GM18858 (cell line): ENCODE measurements around the gene CROCC2.

Experiments used
- ATAC-seq: cut with Tn5 transposase; IDR thresholded peaks from one replicate; pipeline ENCODE4 v1.9.1; 2021; ENCODE audit not compliant: unreplicated experiment

Gene CROCC2

DNA sequence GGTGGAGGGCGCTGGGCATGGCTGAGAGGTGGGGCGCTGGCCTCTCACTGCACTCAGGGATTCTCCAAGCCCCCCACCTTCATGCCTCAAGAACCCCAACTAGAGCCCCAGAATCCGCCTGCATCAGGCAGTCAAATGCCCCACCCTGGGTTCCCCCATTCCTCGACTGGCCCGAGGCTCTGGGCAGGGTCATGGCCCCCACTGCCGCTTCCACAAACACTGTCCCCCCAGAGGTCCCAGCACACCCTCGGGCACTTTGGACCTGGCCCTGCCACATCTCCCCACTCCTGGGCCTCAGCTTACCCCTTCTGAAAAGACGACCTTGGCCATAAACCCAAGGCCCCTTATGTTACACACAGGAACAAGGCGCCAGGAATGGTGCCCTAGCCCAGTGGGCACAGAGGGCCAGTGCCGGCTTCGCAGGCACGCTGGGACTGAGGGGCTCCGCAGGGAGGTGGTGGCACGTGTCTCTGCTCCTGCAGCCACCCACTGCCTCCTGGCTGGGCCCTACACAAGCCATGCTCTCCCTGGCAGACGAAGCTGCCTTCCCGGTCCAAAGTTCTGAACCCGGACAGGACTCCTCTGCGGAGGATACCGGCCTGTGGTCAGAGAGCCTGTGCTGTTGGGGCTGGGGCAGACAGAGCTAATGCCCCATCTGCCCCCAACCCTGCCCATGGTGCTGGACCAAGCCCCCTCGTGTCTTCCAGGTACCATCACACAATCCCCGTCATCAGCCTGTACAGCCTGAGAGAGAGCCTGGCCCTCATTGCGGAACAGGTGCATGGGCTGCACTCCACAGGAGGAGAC lies 30.7 kb upstream of the CROCC2 start:
- ATAC-seq: no peak

DNA sequence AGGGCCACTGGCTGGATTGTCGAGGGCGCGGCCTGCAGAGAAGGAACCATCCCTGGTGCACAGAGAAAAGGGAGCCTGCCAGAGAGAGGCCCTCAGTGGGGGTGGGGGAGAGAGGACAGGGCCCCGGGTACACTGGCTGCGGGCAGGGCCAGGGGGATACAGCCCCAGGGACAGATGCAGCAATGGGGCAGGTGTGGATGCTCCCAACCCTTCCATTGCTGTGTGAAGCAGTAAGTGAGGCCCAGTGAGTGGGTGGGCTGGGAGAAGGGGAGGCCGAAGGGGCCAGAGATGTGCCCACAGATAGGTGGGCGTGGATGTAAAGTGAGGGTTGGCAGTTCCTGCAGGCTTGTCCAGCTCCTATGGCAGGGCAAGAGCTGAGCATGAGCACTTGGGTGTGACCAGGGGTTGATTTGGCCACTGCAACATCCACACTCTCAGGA lies 30.1 kb upstream of the CROCC2 start:
- ATAC-seq: no peak

DNA sequence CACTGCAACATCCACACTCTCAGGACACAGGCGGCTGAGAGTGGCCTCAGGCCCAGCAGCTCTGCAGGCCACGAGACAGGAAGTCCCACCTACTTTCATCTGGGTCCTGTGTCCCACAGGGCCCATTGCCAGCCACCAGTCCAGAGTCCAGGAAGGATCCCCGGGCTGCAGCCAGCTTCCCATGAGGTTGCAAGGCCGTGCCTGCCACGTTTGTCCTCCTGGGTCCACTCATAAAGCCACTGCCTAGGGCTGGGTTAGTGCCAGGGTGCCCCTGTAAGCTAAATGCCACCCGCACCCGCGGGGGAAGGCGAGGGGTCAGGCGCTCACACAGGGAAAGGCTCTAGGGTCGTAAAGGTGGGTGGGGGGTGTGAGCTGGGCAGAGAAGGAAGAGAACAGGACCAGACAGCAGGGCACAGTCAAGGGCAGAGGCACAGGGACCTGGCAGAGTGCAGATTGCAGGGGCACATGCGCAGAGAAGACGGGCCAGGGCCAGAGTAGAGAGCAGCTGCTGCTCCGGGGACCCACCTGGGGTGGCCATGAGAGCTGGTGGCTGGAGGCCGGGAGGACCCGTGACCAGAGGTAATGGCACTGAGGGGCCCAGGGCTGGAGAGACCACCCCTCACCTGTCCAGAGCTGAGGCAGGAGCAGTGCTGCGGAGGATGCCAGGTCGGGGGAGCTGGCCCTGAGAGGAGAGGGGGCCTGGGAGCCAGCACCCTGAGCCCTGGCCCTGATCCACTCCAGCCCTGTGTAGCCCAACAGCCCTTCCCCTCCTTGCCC lies 29.5 kb upstream of the CROCC2 start:
- no peak for ATAC-seq

DNA sequence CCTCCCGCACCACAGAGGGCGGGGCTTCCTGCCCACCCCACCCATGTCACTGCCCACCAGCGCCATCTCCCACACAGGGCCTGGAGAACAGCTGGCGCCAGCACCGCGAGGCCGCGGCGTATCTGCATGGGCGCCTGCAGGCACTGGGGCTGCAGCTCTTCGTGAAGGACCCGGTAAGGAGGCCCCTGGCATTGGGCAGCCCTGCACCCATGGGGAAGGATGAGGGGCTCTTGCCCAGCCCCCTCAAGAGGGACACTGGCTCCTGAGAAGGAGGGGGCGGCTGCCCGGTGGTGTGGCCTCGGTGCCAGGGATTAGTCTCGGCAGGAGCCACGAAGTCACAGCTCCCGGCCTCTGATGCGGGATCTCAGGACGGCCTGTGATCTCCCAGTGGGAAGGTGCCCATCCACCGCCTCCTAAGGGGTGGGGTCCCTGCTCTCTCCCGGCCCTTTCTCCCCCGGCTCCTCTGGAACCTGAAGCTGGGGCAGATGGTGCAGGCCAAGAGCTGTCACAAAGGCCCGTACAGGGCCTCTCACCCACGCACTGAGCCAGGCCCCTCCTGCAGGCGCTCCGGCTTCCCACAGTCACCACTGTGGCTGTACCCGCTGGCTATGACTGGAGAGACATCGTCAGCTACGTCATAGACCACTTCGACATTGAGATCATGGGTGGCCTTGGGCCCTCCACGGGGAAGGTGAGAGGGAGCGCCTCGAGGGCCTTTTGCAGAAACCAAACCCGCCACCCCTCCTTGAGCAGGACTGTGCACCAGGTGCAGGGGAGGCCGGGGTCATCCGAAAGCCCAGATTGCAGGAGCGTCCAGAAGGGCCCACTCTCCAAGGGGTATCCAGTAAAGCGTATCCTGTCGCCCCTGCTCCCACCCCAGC lies 28.4 kb upstream of the CROCC2 start:
- no peak for ATAC-seq

DNA sequence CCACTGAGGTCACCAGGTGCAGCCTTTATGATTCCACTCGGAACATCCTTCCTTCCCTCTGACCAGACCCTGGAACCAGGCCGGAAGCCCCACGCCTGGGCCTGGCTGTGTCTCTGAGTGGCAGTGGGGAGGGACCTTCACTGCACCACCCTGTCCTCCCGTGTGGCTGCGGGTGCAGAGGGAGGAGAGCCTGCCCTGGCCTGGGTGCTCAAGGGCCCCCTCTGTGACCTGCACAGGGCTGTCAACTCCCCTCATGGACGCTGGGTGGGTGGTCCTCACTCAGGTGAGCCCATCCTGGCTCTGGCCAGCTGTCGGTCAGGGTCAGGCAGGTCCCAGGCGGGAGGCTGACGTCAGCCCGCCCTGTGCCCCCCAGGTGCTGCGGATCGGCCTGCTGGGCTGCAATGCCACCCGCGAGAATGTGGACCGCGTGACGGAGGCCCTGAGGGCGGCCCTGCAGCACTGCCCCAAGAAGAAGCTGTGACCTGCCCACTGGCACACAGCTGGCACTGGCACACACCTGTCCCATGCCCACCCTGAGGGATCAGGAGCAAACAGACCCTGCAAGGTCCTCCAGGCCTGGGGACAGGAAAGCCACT lies 27.7 kb upstream of the CROCC2 start:
- no peak for ATAC-seq

DNA sequence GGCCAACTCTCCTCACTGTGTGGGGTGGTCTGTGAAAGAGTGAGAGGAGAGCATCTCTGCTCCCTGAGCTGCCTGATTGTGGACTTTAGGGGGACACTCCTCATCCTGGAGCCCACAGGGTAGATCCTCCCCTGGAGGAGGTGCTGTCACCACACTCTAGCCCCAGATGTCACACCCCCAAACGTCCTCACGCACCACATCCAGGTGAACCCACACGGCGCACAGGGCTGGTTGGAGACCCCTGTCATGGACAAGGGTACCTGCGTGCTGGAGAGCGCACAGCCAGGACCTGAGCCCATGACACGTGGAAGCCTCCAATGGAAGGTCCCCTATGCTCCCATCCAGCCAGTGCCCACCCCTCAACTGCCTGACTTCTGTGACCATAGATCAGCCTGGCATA lies 27.0 kb upstream of the CROCC2 start:
- ATAC-seq: no peak

DNA sequence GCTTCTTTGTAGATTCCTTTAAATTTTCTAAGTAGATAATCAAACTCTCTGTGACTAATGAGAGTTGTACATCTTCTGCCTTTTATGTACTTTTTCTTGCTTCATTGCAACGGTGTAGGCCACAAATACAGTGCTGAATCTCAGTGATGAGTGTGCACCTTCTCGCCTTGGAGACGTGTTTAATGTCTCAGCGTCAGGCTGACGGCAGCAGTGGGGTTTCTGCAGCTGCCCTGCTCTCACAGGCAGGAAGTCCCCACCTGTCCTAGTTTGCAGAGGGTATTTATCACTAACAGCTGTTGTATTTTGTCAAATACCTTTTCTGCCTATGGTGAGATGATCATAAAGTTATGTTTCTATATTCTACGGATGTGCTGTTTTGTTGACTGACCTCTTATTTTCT lies 24.2 kb upstream of the CROCC2 start:
- ATAC-seq: no peak

DNA sequence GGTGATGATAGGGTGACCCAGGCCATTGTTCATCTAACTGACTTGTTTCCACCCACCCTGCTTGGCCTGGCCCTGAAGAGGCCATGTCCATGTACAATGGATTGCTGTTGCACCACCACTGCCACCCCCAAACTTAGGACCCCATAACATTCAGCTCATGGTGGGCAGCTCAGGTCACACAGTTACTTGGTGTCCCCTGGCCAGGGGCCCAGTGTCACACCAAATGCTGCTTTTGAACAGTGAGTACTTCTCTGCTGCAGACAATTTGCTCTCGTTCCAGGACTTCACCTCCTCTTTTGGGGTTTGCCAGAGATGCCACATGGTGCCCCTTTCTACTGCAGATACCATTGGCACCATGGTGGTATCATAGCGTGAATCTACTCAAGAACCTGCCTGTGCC lies 21.9 kb upstream of the CROCC2 start:
- ATAC-seq: no peak

DNA sequence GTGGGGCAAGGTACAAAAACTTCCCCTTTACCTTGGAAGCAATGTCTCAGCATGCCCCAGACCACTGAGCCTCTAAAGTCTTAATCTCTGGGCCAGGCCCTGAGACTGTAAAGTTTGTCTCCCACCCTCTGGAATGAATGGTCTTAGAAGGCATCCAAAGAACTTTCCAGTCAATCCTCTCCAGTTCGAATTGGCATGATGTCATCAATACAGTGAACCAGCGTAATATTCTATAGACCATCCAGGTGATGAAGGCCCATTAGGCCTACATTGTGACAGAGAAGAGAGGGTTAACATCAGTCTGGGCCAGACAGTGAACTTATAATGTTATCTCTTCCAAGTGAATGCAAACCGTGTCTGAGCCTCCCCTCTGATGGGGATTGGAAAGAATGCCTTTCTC lies 21.4 kb upstream of the CROCC2 start:
- no peak for ATAC-seq

DNA sequence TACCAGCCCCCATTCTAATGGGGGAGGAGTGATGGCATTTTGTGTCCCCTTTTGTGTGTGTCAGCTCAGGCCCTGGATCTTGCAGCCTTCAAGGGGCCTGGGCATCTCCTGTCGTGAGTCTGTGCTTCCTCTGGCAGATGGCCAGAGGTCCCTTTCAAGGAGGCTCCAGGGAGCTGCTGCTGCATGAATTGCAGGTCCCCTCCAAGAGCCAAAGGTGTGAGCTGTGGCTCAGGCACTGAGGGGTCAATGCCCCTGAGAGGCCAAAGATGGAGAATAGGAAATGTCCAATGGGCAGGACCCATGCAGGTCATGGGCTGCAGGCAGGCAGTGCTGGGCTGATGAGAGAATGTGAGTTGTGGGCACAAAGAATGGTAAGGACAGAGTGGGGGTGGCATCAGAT lies 20.6 kb upstream of the CROCC2 start:
- no peak for ATAC-seq

DNA sequence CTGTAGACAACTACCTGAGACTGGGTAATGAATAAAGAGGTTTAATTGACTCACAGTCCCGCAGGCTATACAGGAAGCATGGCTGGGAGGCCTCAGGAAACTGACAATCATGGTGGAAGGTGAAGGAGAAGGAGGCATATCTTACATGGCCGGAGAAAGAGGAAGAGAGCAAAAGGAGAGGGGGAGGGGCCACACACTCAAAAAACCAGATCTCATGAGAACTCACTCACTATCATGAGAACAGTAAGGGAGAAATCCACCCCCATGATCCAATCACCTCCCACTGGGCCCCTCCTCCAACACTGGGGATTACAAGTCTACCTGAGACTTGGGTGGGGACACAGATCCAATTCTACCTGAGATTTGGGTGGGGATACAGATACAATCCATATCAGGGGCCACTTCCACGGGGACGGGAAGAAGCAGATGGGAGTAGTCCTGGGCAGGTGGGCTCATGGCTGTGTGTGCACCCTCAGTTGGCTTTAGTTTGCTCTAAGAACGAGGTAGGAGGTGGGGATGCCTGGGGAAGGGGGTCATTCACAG lies 20.0 kb upstream of the CROCC2 start:
- ATAC-seq: no peak

DNA sequence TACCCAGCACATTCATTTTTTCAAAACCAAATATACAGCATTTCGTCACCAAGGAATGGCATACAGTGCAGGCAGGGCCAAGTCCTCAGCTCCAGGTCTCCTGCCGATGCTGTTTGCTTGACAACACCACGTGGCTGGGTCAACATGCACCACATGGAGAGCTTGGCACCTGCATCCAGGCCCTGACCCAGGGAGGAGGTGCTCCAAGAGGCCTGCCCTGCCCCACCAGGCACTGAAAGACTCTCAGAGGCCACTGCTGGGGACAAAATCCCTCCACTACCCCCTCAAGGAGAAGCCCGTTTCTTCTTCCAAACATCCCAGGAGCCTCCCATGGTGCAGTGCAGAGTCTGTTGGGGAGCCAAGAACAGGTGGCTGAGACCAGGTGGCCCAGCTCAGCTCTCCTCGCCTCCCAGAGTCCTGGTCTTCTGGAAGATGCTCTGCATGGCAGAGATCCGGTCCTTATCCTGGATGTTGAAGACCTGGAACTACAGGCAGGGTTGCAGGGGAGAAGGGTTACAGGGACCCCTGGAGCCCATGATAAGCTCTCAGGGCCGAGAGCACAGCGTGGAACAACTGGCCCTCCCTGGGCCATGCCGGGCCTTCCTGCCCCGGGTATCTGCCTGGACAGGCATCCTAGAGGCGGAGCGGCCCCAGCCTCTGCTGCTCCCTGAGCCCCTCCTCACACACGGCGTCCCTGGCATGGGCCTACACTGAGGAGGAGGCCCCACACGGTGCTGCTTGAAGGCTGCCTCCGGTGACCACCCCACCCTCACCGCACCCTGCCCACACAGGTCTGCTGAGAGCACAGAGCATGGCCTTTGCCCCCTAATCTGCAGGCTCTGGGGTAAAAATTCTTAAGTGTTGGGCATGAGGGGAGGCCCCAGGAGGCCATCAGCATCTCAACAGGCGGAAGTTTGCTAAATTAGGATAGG lies 19.2 kb upstream of the CROCC2 start:
- ATAC-seq: no peak

DNA sequence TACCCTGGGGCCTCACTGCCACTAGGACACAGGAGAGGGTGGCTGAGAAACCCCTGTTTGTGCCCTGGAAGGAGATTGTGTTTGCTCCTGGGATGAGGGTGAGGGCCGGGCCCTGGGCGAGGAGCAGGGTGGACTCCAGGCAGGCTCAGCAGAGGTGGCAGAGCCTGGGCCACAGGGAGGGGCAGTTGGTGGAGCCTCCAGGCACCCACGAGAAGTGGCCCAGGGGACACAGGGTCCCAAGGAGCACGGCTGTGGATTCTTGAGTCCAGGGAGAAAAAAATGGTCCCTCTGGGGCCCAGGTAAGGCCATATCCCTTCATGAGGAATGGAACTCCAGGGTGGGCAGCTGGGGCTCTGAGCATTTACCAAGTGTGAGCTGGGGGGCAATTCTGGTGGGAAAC lies 18.5 kb upstream of the CROCC2 start:
- ATAC-seq: no peak

DNA sequence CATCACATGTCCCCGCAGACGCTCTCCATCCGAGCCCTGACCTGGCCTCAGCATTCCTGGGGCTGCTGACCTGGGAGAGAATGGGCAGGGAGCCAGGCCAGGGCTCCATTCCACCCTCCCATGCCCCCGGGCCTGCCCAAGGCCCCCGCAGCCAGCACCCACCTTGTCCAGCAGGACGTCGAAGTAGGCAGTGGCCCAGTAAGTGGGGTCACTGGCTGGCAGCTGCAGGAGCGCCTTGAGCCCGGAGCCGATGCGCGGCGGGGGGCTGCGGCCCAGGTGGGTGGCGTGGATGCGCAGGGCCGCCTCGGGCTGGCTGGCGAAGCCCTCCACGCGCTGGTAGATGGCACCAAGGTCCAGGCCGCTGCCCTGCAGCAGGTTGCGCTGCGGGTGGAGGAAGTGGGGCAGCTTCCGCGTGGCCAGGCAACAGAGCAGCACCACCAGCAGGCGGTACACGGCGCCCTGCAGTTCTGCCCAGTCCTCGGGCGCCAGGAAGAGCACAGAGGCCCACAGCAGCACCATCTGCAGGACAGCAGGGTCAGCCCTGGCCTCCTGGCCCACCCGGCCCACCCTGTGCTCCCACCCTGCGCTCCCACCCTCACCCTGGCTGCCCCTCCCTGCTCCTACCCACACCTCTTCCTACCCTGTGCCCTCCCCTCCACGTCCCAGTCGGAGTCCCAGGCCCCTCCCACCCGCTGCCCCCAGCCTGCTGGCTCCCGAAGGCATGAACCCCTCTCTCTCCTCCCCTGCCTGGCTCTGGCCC lies 17.8 kb upstream of the CROCC2 start:
- no peak for ATAC-seq

DNA sequence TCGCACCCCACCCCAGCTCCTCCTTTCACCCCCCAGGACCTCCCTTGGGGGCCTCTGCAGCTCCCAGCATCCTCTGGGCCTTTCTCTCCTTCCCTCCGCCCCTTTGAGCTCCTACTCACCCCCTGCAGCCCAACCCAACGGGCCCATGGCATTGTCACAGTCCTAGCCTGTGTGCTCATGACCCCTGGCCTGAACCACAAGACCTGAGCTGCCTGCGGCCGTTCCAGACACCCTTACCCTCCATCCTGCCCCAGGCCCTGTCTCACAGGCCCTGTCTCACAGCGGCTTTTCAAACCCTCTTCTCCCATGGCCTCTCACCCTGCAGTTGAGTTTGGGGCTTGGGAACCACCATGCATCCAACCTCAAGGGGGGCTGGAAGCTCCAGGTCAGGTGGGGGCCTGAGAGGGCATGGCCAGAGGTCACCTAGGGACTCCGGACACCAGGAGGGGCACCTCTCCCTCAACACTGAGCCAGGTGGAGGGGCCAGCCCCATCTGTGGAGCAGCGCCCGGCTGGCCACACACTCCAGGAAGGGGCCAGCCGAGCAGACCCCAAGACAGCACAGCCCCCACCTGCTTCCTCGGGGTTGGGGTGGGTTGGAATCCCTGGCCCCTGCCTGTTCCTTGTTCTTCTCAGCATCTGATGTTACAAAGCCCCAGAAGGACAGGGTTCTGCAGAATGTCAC lies 17.1 kb upstream of the CROCC2 start:
- no peak for ATAC-seq

DNA sequence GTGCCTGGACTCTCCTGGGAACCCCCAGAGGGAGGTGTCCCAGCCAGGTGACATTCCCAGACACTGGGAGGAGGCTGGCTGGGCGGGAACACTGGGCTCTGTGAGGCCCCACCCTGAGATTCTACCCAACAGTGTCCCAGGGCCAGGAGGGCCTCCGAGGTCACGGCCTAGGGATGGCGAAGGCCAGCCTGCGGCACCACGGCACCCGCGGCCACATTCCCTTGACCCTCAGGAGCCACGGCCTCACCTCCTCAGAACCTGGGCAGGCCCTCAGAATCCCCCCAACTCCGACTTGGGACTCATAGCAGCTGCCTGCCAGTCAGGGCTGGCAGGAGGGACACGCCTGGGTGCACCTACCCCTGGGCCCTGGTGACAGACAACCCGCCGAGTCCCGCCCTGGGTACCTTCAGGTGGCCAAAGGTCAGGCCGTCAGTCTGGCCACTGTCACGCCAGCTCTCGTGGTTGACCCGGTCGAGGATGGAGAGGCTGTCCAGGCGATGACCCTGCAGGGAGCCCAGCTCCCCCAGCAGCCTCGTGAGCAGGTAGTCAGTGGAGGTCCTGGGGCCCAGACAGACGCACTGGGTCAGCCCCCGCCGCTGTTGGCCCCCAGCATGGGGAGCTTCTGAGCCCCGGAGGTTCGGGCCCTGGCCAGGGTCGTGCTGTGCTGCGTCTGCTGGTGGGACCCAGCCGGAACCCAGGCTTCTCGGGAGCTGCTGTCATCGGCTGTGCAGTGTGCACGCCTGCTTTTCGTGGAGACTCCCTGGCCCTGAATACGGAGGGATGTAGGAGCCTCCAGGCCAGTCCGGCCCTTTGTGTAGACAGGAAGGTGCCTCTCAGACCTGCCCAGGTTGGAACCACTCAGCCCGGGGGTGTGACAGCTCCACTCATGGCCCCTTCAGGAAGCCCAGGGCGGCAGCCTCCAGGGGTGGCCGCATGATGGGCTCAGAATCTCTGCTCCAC lies 16.3 kb upstream of the CROCC2 start:
- ATAC-seq: no peak

DNA sequence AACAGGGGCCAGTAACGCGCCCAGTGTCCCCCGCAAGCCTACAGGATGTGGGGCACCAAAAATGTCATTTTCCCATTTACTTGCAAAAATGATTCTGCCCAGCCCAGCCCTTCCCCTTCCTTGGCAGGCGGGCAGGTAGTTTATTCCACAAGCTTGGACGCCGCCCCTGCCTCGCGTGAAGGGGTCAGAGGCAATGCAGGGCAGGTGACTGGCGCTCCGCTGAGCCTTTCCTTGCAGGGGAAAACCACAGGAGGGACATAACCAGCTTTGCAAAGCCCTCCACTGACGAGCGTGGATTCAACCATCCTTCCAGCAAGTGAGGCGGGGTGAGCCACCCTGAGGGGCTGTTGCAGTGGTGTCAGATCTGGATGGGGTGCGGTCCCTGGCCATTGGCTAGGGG lies 15.4 kb upstream of the CROCC2 start:
- no peak for ATAC-seq
